Measurements from ENCODE around the gene KCTD5. TPM values are rescaled to one million over a fixed set of nuclear protein-coding genes. Genes with fewer than 3 reads are reported as not detected.
"Not testable (repeated sequence)": the region's sequence is repeated elsewhere in the genome, so short reads cannot be mapped to it uniquely, and the experiment has no call there.

KCTD5 gene
- total RNA-seq, result 27.3 to 29.7 TPM (median 27.4 TPM) in 3 replicates
- long read RNA-seq, transcript KCTD5-201 (6 exons, 2,482 nt), result major isoform, 150 of 151 reads
- long read RNA-seq, partial matches to known transcripts, result 1 of 151 reads
- long read RNA-seq, other reads (novel, unspliced or antisense), result 0 of 151 reads

GRCh38 chr16:2682209-2683021 is at the start of gene KCTD5:
TSS of gene KCTD5 (plus strand) at chr16:2682523. CDS start at chr16:2682549, 26 bp downstream.
- Mint-ChIP-seq H3K9me3 (ENCODE audit: low read depth) (no peaks in the 10 kb centered on the region), H3K27ac (ENCODE audit: unreplicated experiment) (peak within 1 kb of the TSS; percentile 94), H3K36me3 (ENCODE audit: low read depth) (no peaks in the 10 kb centered on the region), H3K4me1 (ENCODE audit: low read depth) (peaks cover 14% of the 10 kb centered on the region), H3K4me3 (ENCODE audit: unreplicated experiment) (peak within 1 kb of the TSS; percentile 93), H3K27me3 (ENCODE audit: low read depth) (no peaks in the 10 kb centered on the region)
- TF ChIP-seq CTCF (IDR thresholded peaks at IDR 0.05), result no peak
- DNase-seq (ENCODE audit: low spot score), result peak; percentile 98

GRCh38 chr16:2639071-2639721 is 43.1 kb upstream of the KCTD5 start:
- DNase-seq (ENCODE audit: low spot score); H3K27me3 Mint-ChIP-seq (ENCODE audit: low read depth); H3K27ac Mint-ChIP-seq (ENCODE audit: unreplicated experiment); H3K9me3 Mint-ChIP-seq (ENCODE audit: low read depth); H3K36me3 Mint-ChIP-seq (ENCODE audit: low read depth); H3K4me1 Mint-ChIP-seq (ENCODE audit: low read depth); H3K4me3 Mint-ChIP-seq (ENCODE audit: unreplicated experiment): not testable (repeated sequence)
- TF ChIP-seq CTCF (IDR thresholded peaks at IDR 0.05), result peak; percentile 21

GRCh38 chr16:2639722-2640072 is 42.6 kb upstream of the KCTD5 start:
- not testable (repeated sequence) for H3K4me1 Mint-ChIP-seq (ENCODE audit: low read depth); H3K36me3 Mint-ChIP-seq (ENCODE audit: low read depth); H3K27me3 Mint-ChIP-seq (ENCODE audit: low read depth); DNase-seq (ENCODE audit: low spot score); H3K9me3 Mint-ChIP-seq (ENCODE audit: low read depth); H3K4me3 Mint-ChIP-seq (ENCODE audit: unreplicated experiment); H3K27ac Mint-ChIP-seq (ENCODE audit: unreplicated experiment)

DNA sequence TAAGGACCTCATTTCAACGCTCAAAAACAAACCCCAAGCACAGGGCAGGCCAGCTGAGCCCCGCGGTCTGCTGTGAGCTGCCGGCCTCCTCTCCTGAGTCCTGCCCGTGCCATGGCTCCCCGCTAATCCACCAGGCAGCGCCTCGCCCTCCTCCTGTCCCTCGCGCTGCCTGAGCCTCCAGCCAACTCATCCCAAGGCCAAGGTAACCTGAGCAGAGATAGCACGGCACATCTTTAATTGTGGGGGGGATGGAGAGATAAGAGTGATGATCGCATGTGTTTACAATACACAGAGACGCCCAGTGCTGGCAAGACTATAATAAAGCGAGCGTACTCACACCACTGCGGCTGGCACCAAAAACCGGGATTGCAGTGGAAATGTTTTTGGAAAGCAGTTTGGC is 39.8 kb upstream of the KCTD5 start:
- H3K27ac Mint-ChIP-seq (ENCODE audit: unreplicated experiment); H3K36me3 Mint-ChIP-seq (ENCODE audit: low read depth); H3K27me3 Mint-ChIP-seq (ENCODE audit: low read depth); H3K4me1 Mint-ChIP-seq (ENCODE audit: low read depth); H3K4me3 Mint-ChIP-seq (ENCODE audit: unreplicated experiment); H3K9me3 Mint-ChIP-seq (ENCODE audit: low read depth); DNase-seq (ENCODE audit: low spot score): not testable (repeated sequence)

- not testable (repeated sequence) for H3K4me1 Mint-ChIP-seq (ENCODE audit: low read depth); H3K27me3 Mint-ChIP-seq (ENCODE audit: low read depth); H3K36me3 Mint-ChIP-seq (ENCODE audit: low read depth); DNase-seq (ENCODE audit: low spot score); H3K9me3 Mint-ChIP-seq (ENCODE audit: low read depth); H3K27ac Mint-ChIP-seq (ENCODE audit: unreplicated experiment); H3K4me3 Mint-ChIP-seq (ENCODE audit: unreplicated experiment)
Observed at GRCh38 chr16:2644754-2645453, 37.4 kb upstream of the KCTD5 start.

DNA sequence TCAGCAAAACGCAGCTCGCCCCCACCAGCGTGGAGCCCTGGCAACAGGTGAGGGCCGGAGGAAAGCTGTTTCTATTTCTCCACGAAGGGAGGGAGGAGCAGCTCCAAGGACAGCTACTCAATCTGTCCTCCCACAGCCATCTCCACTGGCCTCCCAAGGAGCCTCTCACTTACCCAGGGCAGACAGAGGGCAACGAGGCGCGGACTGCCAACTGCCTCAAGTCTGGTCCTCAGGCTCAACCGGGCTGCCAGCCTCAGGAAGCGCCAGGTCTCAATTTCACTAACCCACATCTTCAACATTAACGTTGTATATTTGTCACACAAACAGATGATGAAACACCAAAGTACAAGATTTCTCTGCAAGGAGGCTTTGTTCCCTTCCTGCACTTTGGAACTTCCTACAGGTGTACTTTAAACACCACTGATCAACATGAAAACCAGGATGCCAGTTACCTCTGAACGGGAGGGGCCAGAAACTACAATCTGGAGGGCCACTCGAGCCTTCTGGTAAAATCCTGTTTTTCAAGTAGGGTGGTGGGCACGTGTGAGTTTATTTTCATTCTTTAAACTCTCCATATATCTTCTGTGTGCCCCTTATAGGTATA is 31.0 kb upstream of the KCTD5 start:
- H3K27me3 Mint-ChIP-seq (ENCODE audit: low read depth); H3K4me1 Mint-ChIP-seq (ENCODE audit: low read depth); DNase-seq (ENCODE audit: low spot score); H3K4me3 Mint-ChIP-seq (ENCODE audit: unreplicated experiment); H3K27ac Mint-ChIP-seq (ENCODE audit: unreplicated experiment); H3K36me3 Mint-ChIP-seq (ENCODE audit: low read depth); H3K9me3 Mint-ChIP-seq (ENCODE audit: low read depth): not testable (repeated sequence)

DNA sequence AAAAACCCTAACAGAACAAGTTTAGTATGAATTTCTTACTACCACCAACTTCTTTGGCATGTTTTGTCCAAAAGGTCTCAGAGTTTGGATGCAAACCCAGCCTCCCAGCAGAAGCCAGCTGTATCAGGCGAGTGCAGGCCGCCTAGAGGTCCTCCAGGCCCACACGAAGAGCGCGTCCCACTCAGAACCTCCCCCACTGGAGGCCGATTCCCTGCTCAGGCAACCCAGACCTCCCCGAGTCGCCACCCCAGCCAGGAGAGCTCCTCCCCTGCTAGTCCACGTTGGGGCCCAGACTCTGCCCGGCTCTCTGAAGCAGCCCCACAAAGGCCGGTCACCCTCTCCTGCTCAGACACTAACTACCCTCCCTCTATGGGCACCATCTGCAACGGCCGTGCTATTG is 28.4 kb upstream of the KCTD5 start:
- not testable (repeated sequence) for H3K27me3 Mint-ChIP-seq (ENCODE audit: low read depth); H3K36me3 Mint-ChIP-seq (ENCODE audit: low read depth); H3K4me1 Mint-ChIP-seq (ENCODE audit: low read depth); H3K9me3 Mint-ChIP-seq (ENCODE audit: low read depth); DNase-seq (ENCODE audit: low spot score); H3K4me3 Mint-ChIP-seq (ENCODE audit: unreplicated experiment); H3K27ac Mint-ChIP-seq (ENCODE audit: unreplicated experiment)

DNA sequence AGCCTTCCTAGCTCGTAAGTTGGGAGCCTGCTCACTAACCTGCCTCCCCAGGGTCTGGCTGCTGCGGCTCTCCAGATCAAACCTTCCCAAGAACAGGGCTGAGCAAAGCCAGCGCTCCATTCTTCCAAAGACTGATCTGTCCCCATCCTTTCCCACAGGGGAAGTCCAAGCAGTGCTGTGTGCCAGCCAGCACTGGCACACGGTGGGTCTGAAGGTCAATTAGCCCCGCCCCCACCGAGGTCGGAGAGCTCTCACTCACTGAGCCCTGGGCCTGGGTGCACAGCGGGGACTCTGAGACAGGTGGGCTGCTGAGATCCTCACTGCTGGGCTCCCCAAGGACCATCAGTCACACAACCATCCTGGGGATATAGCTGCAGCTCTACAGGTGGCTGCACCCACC is 27.4 kb upstream of the KCTD5 start:
- H3K27me3 Mint-ChIP-seq (ENCODE audit: low read depth); H3K4me1 Mint-ChIP-seq (ENCODE audit: low read depth); H3K4me3 Mint-ChIP-seq (ENCODE audit: unreplicated experiment); H3K9me3 Mint-ChIP-seq (ENCODE audit: low read depth); H3K36me3 Mint-ChIP-seq (ENCODE audit: low read depth); H3K27ac Mint-ChIP-seq (ENCODE audit: unreplicated experiment); DNase-seq (ENCODE audit: low spot score): not testable (repeated sequence)
